NCI-H1930 (cell line): Measurements from ENCODE around the gene TBATA.

Experiments
- DNase-seq, 2 experiments: peaks; one replicate each; lab custom pipeline; 2025; lab: John Stamatoyannopoulos, UW

The TBATA gene

DNA sequence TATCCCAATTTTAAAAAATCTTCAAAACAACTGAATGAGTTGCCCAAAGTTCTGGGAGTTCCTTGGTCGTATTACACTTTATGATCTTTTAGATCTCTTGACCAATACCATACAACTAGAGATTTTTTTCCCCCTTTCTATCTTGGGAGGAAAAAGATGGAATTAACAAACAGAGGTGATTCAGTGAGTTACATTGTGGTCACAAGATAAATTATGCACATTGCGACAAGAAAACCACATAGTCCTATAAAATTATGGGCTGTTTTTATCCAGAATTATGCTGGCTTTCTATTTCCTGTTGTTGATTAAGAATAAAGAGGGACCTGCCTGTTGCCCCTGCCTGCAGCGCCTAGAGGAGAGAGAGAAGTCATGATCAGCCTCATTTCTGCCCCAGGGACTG is 22.4 kb upstream of the TBATA start:
- no peak for DNase-seq

DNA sequence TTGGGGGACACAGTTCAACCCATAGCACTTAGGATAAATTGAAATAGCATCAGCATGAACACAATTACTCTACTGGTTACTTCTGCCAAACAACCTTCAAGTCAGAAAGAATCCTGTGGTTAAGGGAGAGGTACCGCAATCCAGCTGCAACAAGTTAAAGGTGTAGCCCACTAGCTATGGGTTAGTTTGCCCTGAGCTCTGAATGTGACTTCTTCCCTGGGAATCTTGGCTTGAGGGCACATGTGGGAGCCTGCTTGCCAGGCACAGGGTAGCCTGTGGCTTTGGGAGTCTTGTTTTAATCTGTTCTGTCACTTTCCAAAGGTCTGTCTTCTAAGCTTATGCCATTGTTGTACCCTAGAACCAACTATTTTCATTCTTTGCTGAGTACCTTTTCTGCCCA is 21.7 kb upstream of the TBATA start:
- no peak for DNase-seq

DNA sequence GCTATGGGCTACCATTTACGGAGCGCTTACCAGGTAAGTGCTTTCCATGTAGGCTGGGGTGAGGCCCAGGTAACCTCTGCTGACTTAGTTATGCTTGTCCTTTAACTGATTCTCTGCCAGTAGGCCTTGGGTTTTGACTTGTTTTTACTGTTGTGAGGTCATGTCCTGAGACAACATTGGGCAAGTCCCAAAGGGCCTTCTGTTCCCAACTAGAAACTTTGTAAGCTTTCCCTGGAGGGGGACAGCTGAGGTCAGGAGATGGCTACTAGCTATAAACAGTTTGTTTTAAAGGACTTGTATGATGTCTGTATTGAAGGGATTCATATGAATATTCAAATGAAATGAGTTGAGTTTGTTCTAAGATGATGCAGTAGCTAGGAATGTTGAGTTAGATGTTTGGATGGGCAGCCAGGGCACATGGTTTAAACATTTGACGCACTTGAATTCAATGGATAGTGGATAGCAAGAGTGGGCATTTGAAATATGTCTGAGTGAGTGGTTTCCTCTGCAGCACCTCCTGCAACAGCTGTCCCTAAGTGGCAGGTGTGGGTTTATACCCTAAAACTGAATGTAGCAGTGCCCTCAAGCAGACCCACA is 20.5 kb upstream of the TBATA start:
- no peak for DNase-seq

DNA sequence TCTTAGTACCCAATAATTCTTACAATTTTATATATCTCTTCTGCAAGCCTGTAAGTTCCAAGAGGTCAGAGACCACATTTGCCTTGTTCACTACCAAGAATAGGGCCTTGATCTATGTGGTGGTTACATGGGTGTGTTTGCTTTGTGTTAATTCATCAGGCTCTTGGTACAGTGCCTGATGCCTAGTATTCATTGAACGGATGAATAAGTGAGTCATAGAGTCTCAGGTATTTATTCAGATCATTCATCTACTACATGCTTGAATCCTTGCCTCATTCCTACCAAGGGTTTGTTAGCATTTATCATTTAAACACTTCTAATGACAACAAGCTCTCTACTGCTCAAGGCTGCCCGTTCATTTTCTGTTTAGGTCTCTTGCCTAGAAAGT is 19.2 kb upstream of the TBATA start:
- no peak for DNase-seq

DNA sequence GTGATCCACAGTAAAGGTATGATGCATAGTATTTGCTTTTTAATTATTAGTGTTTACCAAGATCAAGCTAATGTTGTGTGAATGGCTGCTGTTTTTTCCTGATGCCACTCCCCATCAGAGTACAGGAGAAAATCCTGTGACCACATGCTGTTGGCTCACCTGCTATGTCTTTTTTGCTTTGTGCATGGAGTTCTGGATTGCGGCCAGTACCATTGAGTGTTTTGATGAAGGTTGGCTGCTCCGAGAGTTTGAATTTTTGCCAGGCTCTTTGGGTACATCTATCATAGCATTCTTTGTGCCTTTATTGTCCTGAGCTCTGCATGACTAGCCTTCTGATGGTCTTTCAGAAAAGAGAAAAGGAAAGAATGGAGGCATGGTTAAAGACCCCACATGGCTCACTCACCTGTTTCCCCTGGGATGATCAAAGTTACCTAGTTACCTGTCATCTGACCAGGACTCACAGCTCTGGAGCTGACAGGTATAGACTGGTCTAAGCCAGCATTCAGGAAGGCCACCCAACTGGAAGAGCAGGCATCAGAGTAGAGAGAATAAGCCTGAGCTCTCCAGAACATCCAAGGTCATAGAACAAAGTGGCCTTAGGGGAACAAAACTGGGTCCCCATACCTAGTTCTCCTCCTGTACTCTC is 18.7 kb upstream of the TBATA start:
- DNase-seq, result no peak

DNA sequence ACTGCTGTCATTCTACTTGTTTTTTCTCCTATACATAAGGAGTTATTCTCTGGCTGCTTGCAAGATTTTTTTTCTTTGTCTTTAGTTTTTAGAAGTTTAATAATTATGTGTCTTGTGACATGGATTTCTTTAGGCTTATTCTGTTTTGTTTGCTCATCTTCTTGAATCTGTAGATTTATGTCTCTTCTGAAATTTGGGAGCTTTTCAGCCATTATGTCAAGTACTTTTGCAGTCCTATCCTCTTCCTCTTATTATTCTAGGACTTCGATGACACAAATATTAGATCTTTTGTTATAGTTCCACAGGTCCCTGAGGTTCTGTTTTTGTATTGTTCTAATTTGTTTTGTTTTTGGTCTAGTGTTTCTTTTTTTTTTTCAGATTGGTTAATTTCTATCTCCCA is 16.7 kb upstream of the TBATA start:
- DNase-seq, result no peak

DNA sequence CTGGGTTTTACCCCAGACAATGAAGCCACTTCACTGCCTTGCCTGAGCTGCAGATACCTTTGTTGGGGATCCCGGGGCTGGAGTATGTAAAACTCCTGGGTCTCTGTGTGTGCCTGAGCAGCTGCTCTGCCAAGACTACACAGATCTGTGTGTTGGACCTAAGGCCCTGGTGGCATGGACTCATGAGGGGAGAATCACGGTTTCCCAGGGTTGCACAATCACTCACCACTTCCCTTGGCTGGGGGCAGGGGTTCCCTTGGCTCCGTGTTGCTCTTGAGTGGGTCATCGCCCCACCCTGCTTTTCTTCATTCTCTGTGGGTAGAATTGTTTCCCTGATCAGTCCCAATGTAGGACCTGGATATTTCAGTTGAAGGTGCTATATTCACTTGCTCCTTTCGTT is 13.9 kb upstream of the TBATA start:
- DNase-seq, result no peak

DNA sequence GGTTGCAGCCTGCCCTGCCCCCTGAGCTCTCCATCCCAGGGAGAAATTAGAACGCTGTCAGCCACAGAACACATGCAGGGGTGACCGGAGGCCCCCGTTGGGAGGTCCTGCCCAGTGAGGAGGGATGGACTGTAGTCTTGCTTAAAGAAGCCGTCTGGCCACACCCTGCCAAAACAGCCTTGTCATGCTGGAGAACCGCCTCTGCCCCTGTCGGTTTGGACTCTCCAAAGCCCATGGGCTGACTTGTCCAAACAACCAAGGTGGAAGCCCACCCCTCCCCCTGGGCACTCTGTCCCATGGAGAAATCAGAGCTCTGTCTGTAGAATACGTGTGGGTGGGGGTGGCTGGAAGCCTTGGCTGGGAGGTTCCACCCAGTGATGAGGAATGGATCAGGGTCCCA is 12.7 kb upstream of the TBATA start:
- no peak for DNase-seq

DNA sequence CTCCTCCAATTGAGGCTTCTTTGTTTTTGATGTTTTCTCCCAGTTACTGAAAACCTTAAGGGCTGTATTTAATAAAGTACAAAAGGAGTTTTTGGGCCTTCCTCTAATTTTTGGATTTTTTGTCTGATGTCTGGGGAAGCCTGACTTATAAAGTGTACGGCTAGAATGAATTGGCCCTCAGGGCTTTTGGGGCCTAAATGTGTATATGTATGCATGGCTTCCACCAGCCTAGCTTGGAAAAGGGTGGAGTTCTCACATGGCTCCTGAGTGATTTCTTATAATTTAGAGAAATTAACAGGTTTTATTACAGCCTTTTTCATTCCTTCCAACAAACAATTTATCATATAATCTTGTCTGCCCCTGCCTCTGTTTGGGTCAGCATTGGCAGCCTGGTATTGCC is 10.4 kb upstream of the TBATA start:
- no peak for DNase-seq

DNA sequence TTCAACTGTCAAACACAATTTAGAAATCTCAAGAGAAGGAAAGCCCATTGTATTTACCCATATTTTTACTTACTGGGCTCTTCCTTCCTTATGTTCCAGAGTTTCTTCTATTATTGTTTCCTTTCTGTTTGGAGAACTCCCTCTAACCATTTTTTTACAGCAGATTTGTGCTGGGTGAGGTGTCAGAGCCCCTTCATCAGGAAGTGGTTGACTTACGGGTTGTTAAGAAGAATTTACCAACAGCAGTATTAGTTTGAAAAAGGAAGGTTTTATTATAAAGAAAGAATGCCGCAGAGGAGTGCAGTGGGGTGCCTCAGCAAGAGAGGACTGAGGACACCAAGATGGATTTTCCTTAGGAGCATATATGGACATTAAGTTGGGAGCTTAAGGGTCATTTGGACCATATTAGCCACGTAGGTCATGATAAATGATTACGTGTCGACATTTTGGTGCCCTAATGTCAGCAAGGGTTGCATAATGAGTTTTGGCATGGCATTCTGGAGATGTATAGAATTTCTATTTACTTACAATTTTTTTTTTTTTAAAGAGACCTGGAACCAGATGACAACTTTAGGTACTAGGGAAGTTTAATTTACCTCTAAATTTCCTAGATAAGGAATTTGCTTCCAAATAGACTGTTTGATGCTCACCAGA is 6.3 kb upstream of the TBATA start:
- DNase-seq, result no peak

DNA sequence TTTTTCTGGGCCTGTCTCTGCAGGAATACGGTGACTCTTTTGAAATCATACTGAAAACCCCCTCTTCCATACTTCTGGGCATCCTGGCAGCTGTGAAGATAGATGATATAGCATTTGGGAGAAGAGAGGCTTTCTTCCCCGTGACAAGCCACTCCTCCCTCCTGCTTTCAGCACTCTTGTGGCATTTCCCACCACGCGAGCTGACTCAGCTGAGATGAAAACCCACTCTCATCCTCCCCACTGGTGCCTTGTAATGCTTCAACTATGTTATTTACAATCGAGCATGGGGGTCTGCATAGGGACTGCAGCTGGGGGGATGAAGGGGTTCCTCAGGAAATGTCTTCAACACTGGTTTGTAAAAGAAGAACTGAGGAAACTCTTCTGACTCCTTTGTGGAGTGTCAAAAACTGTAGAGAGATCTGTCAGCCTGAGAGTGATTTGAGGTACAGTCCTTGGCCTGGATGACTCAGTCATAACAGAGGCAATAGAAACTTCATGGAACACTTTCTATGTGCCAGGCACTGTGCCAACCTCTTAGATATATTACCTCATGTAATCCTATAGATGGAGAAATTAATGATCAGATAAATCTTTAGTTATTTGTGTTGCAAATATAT is 1.7 kb upstream of the TBATA start:
- no peak for DNase-seq

DNA sequence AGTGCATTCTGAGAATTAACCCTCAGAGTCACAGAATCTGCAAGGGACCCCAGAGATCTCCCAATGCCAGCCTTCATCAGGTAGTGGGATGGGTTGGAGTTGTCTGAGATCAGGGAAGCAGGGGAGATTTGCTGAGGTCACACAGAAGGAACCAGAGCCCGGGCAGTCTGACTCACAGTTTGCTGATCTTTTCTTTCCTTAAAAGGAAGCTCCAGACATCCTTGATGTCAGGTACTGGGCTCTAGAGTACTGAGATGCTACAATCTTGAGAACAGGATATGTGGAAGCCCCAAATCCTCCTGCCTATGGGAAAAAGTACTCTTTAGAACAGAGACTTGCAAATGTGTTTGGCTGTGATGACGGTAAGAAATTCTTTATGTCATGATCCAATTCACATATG is 706 bp downstream of the TBATA start:
- DNase-seq, result no peak

DNA sequence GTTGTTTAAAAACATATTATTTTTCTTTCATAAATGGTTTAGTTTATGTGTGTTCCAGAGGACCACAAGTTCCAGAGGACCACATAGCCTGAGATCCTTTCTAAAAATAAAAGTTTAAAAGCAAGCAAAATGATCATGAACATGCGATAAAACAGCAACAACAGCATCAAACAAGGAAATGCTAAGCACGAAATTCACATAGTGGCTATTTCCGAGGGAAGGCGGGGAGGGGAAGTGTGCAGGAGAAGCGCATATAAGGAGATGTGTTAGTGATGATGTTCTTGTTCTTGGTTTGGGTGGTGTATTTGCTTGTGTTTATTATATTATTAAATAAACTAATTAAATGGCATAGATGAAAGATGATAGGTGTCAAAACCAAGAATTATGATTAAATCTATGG is 1.2 kb downstream of the TBATA start:
- DNase-seq, result no peak

DNA sequence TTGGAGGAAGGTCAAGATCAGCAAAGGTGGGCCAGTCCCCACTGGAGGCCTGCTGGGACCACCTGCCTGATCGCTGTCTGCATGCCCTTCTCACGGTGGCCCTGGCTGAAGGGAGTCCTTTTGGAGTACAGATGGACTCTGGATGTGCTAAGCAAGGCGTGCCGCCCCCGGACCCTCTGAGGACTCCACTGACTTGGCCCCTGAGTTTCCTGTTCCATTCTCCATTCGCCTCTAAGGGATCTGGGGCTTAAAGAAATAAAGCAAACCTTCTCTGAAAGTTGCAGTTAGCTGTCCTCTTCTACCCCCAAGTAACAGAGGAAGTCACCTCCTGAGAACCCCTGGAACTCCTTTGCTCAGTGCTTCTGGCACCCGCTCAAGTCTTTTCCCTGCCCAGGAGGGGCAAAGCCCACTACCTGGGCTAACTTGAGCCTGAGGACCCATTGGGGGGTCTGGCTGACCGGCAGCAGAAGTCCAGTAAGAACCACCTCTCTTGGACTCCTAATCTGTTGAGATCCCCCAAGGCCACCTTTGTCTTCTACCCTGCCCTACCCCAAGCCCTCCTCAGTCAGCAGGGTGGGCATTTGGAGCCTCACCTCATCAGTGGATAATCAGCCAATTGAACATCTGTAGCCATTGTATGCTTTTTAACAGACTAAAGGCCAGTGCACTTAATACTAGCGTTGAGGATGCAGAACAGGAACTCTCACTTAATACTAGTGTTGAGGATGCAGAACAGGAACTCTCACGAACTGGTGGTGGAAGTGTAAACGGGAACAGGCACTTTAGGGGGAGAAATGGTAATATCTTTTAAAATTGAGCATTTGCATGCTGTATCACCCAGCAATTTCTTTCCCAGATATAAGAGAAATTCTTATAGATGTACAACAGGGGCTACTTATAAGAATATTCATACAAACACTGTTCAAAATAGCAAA is 2.2 kb downstream of the TBATA start:
- DNase-seq, result no peak

DNA sequence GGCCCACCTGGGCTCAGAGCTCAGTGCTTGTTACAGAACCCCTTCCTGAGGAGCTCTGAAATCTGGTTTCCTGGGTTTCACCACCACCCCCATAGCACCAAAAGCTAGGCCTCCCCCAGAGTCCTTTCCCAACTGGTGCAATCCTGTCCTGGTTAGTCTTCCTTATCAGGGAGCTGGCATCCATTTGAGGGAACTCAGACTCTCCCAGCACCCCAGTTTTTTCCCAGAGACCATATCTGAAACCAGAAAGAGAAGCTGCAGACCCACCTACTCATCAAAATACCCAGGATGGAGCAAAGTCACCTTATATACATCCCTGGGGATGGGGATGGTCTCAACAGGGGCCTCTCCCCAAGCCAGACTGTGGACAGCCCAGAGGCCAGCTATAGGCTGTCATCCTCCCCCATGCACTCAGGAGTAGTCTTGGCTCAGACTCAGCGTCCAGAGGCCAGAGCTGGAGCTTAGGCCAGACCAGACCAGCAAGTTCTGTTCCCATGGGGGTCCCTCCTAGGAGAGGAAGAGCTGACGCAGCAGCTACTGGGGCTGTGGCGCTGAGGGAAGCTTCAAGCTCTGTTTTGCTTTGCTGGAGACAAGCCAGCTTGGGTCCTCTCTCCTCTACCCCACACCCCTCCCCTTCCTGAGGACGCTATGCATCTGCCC is 3.0 kb downstream of the TBATA start:
- no peak for DNase-seq

DNA sequence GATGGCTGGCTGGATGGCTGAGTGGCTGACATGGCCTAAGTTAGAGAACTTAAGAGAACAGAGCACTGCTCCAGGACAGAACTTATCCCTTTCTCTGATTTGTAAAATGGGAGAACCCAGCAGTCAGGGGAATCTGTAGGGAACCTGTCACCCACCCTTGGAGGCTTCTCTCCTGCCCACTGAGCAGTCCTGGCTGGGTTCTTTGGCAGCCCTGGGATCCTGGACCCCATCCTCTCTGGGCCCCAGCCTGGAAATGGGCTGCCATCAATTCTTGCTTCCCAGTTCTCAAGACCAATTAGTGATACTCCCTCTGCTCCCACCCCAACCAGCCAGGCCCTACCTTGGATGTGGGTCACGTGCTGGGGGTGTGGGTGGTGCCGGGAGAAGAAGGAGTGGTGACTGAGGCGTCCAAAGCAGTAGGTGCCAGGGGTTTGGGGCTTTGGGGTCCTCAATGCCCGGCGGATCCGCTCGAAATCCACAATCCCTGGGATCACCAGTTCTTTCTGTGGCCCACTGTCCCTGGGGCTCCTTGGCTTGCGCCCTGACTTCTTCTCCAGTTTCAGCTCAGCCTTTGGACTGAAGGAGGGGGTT is 3.6 kb downstream of the TBATA start:
- DNase-seq, result no peak

DNA sequence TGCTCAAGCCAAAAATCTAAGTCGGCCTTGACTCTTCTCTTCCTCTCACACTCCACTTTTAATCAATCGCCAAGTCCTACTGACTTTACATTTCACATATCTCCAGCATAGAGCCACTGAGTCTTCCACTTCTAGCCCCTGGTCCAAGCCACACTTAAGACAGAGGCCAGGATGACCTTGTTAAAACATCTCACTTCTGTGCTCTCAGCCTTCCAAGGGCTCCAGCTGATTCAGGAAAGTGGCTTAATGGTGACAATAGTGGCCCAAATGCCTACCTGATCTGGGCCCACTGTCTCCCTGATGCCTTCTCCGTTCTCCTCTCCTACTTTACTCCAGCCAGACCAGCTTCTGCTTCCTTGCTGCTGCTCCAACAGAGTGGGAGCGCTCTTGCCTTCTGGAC is 4.4 kb downstream of the TBATA start:
- no peak for DNase-seq

DNA sequence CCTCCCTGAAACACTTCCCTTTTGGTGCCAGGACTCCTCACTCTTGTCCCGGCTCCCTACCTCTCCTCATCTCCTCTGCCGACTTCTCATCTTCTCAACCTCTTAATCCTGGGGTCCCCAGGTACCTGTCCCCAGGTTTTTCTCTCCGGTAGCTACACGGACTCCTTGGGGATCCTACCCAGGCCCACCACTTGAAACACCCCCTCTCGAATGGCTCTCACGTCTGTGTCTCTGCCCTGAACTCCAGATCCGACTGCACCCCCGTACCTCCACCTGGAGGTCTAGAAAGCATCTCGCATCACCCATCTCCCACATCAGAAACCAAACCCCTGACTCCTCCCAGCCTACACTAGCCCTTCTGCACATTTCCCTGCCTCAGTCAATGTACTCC is 4.8 kb downstream of the TBATA start:
- DNase-seq, result no peak

DNA sequence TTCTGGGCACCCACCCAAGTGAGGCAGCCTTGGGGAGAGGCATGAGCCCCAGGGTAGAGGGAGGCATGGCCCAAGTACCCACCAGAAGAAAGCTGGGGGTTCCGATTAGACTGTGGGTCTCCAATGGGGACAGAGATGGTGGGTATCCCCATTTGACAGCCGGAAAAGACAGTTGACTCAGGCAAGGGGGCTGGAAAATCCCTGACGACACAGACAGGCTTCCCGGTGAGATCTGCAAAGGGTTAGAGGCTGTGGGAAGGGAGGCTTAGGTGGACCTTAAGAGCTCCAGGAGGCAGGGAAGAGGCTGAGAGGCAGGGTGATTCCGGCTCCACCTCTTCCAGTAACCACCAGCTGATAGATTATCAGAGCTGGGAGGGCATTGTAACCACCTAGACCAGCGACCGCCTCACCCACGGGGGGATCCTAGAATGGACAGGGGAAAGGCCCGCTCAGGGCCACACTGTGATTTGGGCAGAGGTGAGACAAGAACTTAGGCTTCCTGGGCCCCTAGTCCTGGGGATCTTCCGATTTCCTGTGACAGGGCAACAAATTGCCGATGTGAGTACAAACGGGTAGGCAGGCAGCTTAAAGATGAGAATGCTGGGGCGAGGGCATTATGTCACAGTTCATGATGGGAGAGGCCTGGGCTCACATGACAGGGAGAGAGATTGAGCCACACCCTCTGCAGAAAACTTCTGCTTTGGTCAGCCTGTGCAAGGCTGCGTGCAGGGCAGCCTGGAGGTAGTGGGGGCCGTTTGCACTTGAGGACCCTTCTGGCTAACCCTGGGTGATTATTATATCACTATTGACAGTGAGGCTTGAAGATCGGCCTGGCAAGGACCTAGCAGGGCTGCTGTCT is 5.4 kb downstream of the TBATA start:
- no peak for DNase-seq

DNA sequence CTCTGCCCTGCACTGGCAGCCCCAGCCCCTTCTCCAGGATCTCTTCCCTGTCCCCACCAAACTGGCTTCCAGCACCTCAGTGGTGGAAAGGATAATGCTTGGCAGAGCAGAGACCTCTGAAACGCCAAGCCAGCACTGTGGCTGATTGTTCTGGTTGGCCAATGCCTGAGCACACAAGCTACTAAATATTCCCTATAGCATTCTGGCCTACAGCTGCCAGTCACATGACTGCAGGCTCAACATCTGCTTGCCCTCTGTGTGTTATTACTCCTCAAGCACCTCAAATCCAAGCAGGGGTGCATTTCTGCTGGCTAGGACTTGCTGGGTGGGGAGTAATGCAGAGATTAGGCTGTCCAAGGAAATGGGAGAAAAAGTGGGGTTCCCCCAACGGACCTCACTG is 6.1 kb downstream of the TBATA start:
- DNase-seq, result no peak
